GM21528 (cell line): ENCODE data around the gene CLNK.

ENCODE experiments used
- ATAC-seq: cut with Tn5 transposase; IDR thresholded peaks from one replicate; pipeline ENCODE4 v1.9.1; 2021; ENCODE audit warnings: mild to moderate bottlenecking, moderate library complexity; ENCODE audit not compliant: unreplicated experiment, low FRiP score

Gene CLNK

DNA sequence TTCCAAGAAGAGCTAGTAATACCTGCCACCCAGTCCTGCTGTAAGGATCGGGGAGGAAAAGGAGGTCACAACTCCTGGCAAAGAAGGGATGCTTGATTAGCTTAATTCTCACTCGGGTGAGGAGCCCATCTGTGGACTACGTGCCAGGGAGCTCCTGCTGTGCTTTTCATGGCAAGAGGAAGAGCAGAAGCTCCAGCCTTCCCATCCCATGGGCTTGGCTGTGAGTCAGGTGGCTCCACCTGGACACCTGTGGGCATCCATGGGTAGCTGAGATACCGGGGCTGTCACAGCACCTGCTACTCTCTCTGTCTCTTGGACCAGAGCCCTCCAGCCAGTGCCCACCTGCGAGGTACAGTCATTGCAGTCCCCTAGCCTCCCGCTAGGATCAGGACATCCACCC is 18.0 kb downstream of the CLNK start:
- no peak for ATAC-seq

- no peak for ATAC-seq
Measured at GRCh38 chr4:10664408-10664807, 20.2 kb downstream of the CLNK start.

DNA sequence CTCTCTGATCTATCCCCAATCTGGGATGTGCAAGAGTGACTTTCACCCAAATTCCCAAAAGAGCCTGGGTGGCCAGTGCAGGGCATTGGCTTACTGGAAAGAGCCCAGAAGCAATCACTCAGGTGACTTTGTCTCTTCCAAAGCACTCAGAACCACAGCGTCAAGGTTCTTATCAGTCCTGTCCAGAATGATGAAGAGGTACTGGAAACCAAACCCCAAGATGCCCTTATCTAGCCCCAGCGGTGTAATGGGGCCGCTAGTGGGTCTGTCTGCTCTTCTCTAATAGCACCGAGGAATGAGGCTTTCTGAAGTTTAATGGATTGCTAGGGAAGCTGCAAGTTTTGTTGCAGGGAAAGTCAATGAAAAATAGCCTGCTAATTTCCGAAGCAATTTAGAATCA is 21.6 kb downstream of the CLNK start:
- ATAC-seq, result no peak

- ATAC-seq, result no peak
Measured at GRCh38 chr4:10661047-10661446, 23.5 kb downstream of the CLNK start.

DNA sequence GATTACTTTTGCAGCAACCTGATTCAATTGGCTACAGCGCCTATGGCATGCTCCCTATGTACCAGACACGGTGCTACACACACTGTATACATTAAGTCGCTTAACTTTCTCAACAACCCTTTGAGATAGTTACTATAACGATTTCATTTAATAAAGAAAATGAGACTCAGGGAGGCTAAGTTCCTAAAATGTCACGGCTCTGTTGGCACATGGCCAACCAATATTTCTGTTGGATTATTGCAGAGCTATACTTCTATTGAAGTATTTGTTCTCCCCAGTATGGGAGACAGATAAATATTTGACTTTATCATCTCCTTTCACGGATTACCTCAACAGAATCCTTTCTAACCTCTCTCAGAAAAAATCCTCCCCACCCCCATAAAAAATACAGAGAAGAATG is 25.3 kb downstream of the CLNK start:
- ATAC-seq, result no peak

DNA sequence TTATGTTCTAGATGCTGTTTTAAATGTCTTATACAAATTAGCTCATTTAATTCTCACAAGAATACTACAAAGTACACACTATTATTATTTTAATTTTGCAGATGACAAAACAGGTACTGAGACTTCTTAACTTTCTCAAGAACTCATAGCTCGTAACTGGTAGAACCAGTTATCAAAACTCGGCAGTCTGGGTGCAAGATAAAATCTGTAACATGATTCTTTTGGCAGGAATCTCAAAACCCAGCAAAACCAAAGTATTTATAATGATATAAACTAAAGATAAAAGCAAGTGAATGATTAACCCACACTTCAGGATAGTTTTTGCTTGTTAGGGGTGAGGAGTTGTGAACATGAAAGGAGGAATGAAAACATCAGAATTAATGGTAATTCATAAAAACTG is 27.6 kb downstream of the CLNK start:
- ATAC-seq, result no peak

DNA sequence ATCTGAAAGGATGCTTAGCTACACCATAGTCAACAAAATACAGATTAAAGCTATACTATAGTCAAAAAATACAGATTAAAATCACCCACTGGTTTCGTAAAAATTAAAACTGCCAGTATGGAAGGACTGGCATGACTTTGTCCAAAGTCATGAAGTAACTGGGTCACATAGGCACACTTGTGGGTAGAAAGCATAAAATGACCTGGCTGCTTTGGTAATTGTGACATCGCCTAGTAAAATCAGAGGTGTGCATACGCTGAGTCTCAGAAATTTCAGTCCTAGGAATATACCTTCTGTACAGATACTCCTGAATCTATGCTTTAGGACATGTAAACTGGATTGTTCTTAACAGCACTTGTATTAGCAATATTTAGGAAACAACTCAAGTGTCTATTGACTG is 28.1 kb downstream of the CLNK start:
- ATAC-seq, result no peak

DNA sequence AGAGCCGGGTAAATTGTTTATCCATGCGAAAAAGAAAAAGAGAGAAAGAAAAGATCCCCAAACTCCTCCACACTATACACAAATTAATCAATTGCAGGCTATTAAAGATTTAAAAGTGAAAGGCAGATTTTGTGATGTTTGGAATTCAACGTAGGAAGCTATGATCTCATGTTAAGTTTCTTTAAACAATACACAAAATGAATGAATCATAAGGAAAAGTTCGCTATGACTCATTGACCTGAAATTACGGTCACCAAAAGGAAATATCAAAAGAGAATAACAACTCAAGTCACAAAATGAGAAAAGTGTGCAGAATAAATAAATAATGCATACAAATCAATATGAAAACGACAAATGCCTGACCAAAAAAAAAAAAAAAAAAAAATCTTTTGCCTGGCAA is 28.6 kb downstream of the CLNK start:
- ATAC-seq, result no peak

GRCh38 chr4:10648479-10648878 is 36.1 kb downstream of the CLNK start:
- ATAC-seq, result no peak

GRCh38 chr4:10647846-10648245 is 36.7 kb downstream of the CLNK start:
- ATAC-seq, result no peak

GRCh38 chr4:10643600-10644425 is 40.8 kb downstream of the CLNK start:
- ATAC-seq, result no peak

DNA sequence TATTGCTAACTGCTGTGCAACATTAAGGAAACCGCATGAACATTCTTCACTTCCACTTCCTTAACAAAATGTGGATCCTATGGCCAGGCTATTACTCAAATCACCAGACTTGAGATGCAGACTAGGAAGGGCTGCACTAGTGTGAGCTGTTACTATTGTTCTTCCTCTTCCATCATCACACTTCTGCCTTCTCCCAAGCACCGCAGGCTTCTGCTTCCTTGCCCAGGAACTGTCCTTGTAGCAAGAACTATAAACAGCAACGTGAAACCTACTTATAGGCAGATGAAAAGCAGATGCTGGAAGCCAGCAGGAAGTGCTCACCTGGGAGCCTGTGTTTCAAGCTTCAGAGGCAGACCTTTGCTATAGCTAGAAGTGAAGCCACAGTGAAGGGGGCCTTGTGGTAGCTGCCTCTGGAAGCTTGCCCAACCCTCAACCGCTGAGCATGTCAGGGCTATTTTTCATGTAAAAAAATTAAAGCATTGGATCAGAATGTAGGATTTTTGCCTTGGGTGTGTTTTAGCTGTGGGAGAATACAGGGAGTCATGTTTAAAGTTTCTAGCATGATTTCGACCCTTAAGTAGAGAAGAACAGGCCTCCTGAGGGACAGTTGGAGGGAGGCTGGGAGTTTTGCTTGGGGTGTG is 43.9 kb downstream of the CLNK start:
- no peak for ATAC-seq

DNA sequence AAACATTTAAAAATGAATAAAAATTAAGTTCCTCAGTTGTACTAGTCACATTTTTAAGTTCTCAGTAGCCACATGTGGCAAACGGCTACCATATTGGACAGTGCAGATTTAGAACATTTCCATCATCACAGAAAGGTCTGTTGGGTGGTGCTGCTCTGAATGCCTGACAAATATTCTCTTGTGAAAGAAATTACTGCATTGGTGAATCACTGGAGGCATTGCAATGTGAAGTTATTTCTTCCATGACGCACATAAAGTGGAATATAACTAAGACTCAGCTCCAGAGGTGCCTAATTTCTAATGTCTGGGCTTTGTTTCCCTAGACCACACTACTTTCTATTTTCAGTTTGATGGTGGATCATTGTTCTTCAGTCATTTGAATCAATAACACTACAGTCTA is 44.9 kb downstream of the CLNK start:
- ATAC-seq, result no peak

- ATAC-seq, result no peak
Measured at GRCh38 chr4:10639100-10639499, 45.5 kb downstream of the CLNK start.

DNA sequence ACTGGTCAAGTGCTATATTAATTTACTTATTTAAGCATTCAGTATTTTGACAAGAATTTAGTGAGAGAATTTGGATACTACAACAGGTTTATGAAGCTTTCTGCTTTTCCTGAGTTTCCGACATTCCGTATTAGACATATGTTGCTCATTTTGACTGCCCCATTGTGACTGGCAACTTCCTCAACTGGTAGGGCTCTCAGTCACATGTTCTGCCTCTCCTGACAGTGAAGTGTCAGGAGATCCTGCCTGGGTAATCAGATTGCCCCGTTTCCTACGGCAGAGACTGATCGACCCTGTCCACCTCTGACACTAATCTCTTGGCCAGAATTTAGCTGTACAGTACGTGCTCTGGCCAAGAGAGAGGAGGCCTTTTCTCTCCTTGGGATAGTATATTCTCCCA is 49.5 kb downstream of the CLNK start:
- ATAC-seq, result no peak

DNA sequence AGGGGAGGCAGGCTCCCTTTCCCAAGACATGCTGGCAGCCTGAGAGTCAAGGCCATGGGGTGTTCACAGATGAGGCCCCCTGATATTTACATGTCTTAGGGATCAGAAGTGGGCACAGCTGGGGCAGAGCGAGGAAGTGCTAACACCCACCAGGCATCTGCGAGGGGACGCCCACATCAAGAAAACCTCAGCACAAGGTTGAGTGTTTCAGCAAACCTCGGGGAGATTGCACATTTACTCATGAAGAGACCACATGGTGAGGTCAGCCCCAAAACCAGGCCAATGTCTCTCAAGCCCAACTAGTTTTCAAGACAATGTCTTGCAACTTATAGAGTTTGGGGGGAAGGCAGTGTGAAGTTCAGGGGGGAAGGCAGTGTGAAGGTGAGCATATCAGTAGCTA is 55.2 kb downstream of the CLNK start:
- ATAC-seq, result no peak

DNA sequence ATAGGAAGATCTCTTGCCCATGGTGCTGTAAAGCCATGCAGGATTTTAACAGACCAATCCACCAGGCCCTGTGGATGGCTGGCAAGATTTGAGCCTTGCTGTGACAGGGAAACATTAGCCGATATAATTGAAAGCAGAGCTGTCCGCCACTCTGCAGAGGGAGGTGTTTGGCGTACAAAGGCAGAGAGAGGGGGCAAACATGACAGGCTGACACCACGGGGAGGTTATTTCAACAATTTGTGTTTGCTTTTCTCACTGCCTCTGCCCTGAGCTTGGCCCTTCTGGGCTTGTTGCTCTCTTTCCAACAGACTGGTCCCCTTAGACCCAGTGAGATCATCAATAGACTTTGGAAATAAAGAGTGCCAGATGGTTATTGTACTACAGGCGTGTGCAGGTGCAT is 59.4 kb downstream of the CLNK start:
- ATAC-seq, result no peak

- no peak for ATAC-seq
Measured at GRCh38 chr4:10623862-10624261, 60.7 kb downstream of the CLNK start.

- ATAC-seq, result no peak
Measured at GRCh38 chr4:10623241-10623640, 61.3 kb downstream of the CLNK start.

GRCh38 chr4:10622728-10623127 is 61.8 kb downstream of the CLNK start:
- no peak for ATAC-seq

GRCh38 chr4:10620935-10621488 is 63.6 kb downstream of the CLNK start:
- no peak for ATAC-seq

DNA sequence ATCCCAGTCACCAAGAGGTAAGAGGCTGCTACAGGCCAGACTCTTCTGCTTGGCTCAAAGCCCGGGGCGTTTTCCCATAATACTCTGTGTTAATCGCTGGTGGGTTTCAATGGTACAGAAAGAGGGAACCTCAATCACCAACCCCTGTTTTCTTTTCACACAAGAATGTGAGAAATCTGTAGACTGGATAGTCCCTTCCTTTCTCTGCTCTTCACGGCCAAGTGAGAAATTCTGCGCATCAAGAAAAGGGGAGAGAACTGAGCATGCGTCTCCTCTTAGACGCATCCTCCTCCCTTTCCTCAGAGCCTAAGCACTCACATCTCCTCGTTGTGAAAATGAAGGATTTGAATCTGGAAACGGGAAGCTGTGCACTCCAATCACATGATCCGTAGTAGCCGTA is 64.7 kb downstream of the CLNK start:
- no peak for ATAC-seq
